Measurements from ENCODE around the gene ALK. TPM values are rescaled to one million over a fixed set of nuclear protein-coding genes. Genes with fewer than 3 reads are reported as not detected.

Gene ALK
- total RNA-seq, 2 experiments from 2014 or later = not detected

DNA sequence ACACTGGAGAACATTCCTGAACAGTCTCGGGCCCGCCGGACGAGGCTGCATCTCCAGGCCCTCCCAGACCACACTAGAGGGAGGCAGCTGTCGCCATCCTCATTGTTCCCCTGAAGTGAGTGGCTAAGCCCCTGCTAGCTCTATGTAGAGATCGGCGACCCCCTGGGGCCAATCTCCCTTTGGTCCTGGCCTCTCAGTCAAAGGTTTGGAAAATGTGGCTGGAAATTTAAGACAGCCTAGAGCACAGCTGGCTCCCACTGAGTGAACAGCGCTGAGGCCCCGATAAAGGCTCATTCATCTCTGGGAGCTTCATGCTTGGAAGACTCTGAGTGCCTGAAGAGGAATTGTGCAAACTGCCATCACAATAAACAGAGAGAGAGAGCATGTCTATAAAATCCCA, 445.9 kb downstream of the ALK start:
- Mint-ChIP-seq H3K27ac (no peak overlapping the region), H3K36me3 (no peaks in the 10 kb centered on the region), H3K27me3 (peaks cover 19% of the 10 kb centered on the region), H3K4me3 (no peak overlapping the region), H3K9me3 (ENCODE audit: low read depth) (no peaks in the 10 kb centered on the region), H3K4me1 (no peaks in the 10 kb centered on the region)
- CTCF ChIA-PET = no interaction called here
- no peak for ATAC-seq
- DNase-seq = no peak

DNA sequence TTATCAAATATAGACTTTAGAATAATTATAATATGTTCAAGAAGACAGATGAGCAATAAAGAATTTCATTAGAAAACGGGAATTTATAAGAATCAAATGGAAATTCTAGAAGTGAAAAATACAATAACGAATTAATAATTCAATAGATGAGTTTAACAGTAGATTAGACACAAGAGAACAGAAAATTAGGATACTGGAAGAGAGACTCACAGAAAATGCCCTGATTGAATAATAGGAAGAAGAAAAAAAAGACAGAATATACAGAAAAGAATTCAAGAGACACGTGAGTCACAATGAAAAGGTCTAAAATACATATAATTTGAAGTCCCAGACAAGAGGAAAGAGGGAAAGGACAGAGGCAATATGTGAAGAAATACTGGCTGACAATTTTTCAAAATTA, 451.4 kb downstream of the ALK start:
- H3K36me3 Mint-ChIP-seq = peaks cover 1% of the 10 kb centered on the region
- DNase-seq = no peak
- H3K27me3 Mint-ChIP-seq = peaks cover 27% of the 10 kb centered on the region
- ATAC-seq = no peak
- H3K27ac Mint-ChIP-seq = no peak overlapping the region
- no peaks in the 10 kb centered on the region for H3K9me3 Mint-ChIP-seq (ENCODE audit: low read depth)
- CTCF ChIA-PET = no interaction called here
- H3K4me1 Mint-ChIP-seq = no peaks in the 10 kb centered on the region
- no peak overlapping the region for H3K4me3 Mint-ChIP-seq

GRCh38 chr2:29469516-29469915, 451.9 kb downstream of the ALK start:
- DNase-seq (no peak), ATAC-seq (no peak)
- Mint-ChIP-seq H3K27ac (no peak overlapping the region), H3K4me3 (no peak overlapping the region), H3K4me1 (no peaks in the 10 kb centered on the region), H3K36me3 (peaks cover 1% of the 10 kb centered on the region), H3K9me3 (ENCODE audit: low read depth) (no peaks in the 10 kb centered on the region), H3K27me3 (peaks cover 32% of the 10 kb centered on the region)
- CTCF ChIA-PET = no interaction called here

GRCh38 chr2:29463181-29463900, 458.0 kb downstream of the ALK start:
- Mint-ChIP-seq H3K4me1 (no peaks in the 10 kb centered on the region), H3K27ac (no peak overlapping the region), H3K36me3 (no peaks in the 10 kb centered on the region), H3K27me3 (peaks cover 50% of the 10 kb centered on the region), H3K4me3 (no peak overlapping the region), H3K9me3 (ENCODE audit: low read depth) (no peaks in the 10 kb centered on the region)
- DNase-seq (no peak), ATAC-seq (no peak)
- CTCF ChIA-PET = no interaction called here

DNA sequence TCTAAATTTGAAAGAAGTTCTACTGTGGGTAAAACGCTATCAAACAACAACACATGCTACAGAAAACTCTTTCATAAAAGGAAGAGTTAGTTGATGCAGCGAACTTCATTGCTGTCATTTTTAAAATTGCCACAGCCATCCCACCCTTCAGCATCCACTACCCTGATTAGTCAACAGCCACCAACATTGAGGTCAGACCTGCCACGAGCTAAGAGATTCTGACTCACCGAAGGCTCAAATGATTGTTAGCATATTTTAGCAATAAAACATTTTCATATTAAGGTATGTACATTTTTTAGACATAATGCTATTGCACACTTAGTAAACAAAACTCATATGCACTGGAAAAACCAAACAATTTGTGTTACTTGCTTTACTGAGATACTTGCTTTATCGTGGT, 459.1 kb downstream of the ALK start:
- Mint-ChIP-seq H3K27me3 (peaks cover 54% of the 10 kb centered on the region), H3K36me3 (no peaks in the 10 kb centered on the region), H3K4me3 (no peak overlapping the region), H3K9me3 (ENCODE audit: low read depth) (no peaks in the 10 kb centered on the region), H3K4me1 (no peaks in the 10 kb centered on the region), H3K27ac (no peak overlapping the region)
- CTCF ChIA-PET = no interaction called here
- no peak for ATAC-seq
- DNase-seq = no peak

- Mint-ChIP-seq H3K9me3 (ENCODE audit: low read depth) (no peaks in the 10 kb centered on the region), H3K27ac (no peak overlapping the region), H3K4me3 (no peak overlapping the region), H3K4me1 (no peaks in the 10 kb centered on the region), H3K27me3 (peaks cover 59% of the 10 kb centered on the region), H3K36me3 (no peaks in the 10 kb centered on the region)
- ATAC-seq (no peak), DNase-seq (no peak)
- CTCF ChIA-PET = no interaction called here
Measured at GRCh38 chr2:29460190-29460589, 461.2 kb downstream of the ALK start.

GRCh38 chr2:29459445-29460179, 461.8 kb downstream of the ALK start:
- H3K4me1 Mint-ChIP-seq = no peaks in the 10 kb centered on the region
- DNase-seq (no peak), ATAC-seq (no peak)
- no peak overlapping the region for H3K27ac Mint-ChIP-seq
- CTCF ChIA-PET = no interaction called here
- no peak overlapping the region for H3K4me3 Mint-ChIP-seq
- no peaks in the 10 kb centered on the region for H3K9me3 Mint-ChIP-seq (ENCODE audit: low read depth)
- peaks cover 55% of the 10 kb centered on the region for H3K27me3 Mint-ChIP-seq
- H3K36me3 Mint-ChIP-seq = no peaks in the 10 kb centered on the region

DNA sequence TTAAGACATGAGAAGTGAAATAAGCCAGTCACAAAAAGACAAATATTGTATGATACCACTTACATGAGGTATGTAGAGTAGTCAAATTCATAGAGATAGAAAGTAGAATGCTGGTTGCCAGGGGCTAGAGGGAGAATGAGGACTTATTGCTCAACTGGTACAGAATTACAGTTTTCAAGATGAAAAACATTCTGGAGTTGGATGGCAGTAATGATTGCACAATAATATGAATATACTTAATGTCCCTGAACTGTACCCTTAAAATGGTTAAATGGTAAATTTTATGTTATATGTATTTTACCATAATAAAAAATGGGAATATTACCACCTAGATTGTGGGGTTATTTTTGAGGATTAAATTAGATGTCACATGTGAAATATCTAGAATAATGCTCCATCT, 465.0 kb downstream of the ALK start:
- Mint-ChIP-seq H3K4me3 (no peak overlapping the region), H3K9me3 (ENCODE audit: low read depth) (no peaks in the 10 kb centered on the region), H3K4me1 (no peaks in the 10 kb centered on the region), H3K36me3 (no peaks in the 10 kb centered on the region), H3K27me3 (peaks cover 51% of the 10 kb centered on the region), H3K27ac (no peak overlapping the region)
- DNase-seq (no peak), ATAC-seq (no peak)
- CTCF ChIA-PET = no interaction called here

DNA sequence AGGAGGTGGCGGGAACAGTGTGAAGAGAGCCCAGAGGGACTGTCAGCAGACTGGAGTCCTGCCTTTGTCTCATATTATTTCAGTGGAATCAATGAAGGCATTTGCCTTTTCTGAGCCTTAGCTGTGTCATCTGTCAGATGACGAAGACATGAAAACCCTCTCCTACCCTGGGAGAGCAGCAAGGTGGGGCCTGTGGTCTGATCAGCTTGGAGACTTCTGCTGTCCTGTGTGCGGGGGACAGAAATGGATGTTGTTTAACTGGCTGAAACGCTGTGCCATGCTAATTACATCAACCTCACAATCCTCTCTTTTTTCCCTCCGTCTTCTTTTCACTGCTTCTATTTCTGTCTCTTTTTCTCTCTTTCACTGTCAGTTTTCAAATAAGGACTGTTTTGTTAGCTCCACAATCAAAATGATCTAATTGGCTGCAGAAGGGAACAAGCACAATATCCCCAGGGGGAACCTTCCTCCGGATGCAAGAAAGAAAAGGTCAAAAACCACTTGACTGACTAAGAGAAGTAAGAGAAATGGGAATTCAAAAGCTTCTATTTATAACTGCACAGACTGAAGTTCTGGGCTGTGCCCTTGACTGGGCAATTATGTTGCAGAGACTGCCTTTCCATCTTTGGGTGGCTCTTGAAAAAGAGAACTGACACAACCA, 466.1 kb downstream of the ALK start:
- no peak overlapping the region for H3K27ac Mint-ChIP-seq
- CTCF ChIA-PET = no interaction called here
- H3K36me3 Mint-ChIP-seq = no peaks in the 10 kb centered on the region
- no peaks in the 10 kb centered on the region for H3K9me3 Mint-ChIP-seq (ENCODE audit: low read depth)
- ATAC-seq (no peak), DNase-seq (no peak)
- no peaks in the 10 kb centered on the region for H3K4me1 Mint-ChIP-seq
- no peak overlapping the region for H3K4me3 Mint-ChIP-seq
- peaks cover 48% of the 10 kb centered on the region for H3K27me3 Mint-ChIP-seq

GRCh38 chr2:29452036-29452435, 469.4 kb downstream of the ALK start:
- no peak overlapping the region for H3K4me3 Mint-ChIP-seq
- H3K27ac Mint-ChIP-seq = no peak overlapping the region
- ATAC-seq (no peak), DNase-seq (no peak)
- CTCF ChIA-PET = no interaction called here
- H3K9me3 Mint-ChIP-seq (ENCODE audit: low read depth) = no peaks in the 10 kb centered on the region
- H3K36me3 Mint-ChIP-seq = no peaks in the 10 kb centered on the region
- H3K27me3 Mint-ChIP-seq = peaks cover 53% of the 10 kb centered on the region
- peaks cover 9% of the 10 kb centered on the region for H3K4me1 Mint-ChIP-seq

GRCh38 chr2:29450596-29451222, 470.7 kb downstream of the ALK start:
- CTCF ChIA-PET = no interaction called here
- no peak overlapping the region for H3K27ac Mint-ChIP-seq
- H3K36me3 Mint-ChIP-seq = no peaks in the 10 kb centered on the region
- no peak overlapping the region for H3K4me3 Mint-ChIP-seq
- ATAC-seq (no peak), DNase-seq (no peak)
- H3K4me1 Mint-ChIP-seq = peaks cover 9% of the 10 kb centered on the region
- H3K9me3 Mint-ChIP-seq (ENCODE audit: low read depth) = no peaks in the 10 kb centered on the region
- H3K27me3 Mint-ChIP-seq = peaks cover 53% of the 10 kb centered on the region

GRCh38 chr2:29449499-29449898, 471.9 kb downstream of the ALK start:
- H3K4me3 Mint-ChIP-seq = no peak overlapping the region
- no peaks in the 10 kb centered on the region for H3K36me3 Mint-ChIP-seq
- CTCF ChIA-PET = no interaction called here
- ATAC-seq (no peak), DNase-seq (no peak)
- H3K27ac Mint-ChIP-seq = no peak overlapping the region
- no peaks in the 10 kb centered on the region for H3K9me3 Mint-ChIP-seq (ENCODE audit: low read depth)
- H3K27me3 Mint-ChIP-seq = peaks cover 50% of the 10 kb centered on the region
- peaks cover 9% of the 10 kb centered on the region for H3K4me1 Mint-ChIP-seq

- Mint-ChIP-seq H3K9me3 (ENCODE audit: low read depth) (no peaks in the 10 kb centered on the region), H3K4me1 (peaks cover 9% of the 10 kb centered on the region), H3K27ac (no peak overlapping the region), H3K36me3 (no peaks in the 10 kb centered on the region), H3K4me3 (no peak overlapping the region), H3K27me3 (peaks cover 47% of the 10 kb centered on the region)
- CTCF ChIA-PET = no interaction called here
- DNase-seq (no peak), ATAC-seq (no peak)
Measured at GRCh38 chr2:29448096-29448688, 473.2 kb downstream of the ALK start.

Data from activated CD8-positive, alpha-beta memory T cell treated with anti-CD3 and anti-CD28 coated beads, Interleukin-2, amount 10 ng/mL, durations not matched to agents 7 days and 5 days (primary cell).